Glutamatergic neuron (in vitro differentiated cells): ENCODE results near the gene P2RX4. TPM values are rescaled to one million over a fixed set of nuclear protein-coding genes. Genes with fewer than 3 reads are reported as not detected.

Experiments used
- DNase-seq: peaks from one replicate; pipeline ENCODE4 v3.0.0; 2022
- H3K27ac Mint-ChIP-seq: one replicate; pipeline ENCODE4 v1.8.0; 2020; ENCODE audit warnings: mild to moderate bottlenecking, mixed read lengths, inconsistent platforms; ENCODE audit not compliant: unreplicated experiment
- H3K27me3 Mint-ChIP-seq: one replicate; pipeline ENCODE4 v1.8.0; 2020; ENCODE audit warnings: mild to moderate bottlenecking, moderate library complexity, mixed read lengths, inconsistent platforms; ENCODE audit not compliant: unreplicated experiment
- H3K36me3 Mint-ChIP-seq: one replicate; pipeline ENCODE4 v1.8.0; 2020; ENCODE audit warnings: mild to moderate bottlenecking, mixed read lengths, inconsistent platforms; ENCODE audit not compliant: unreplicated experiment
- H3K4me1 Mint-ChIP-seq: one replicate; pipeline ENCODE4 v1.8.0; 2020; ENCODE audit warnings: mild to moderate bottlenecking, low read depth, mixed read lengths, inconsistent platforms; ENCODE audit not compliant: unreplicated experiment
- H3K4me3 Mint-ChIP-seq: one replicate; pipeline ENCODE4 v1.8.0; 2020; ENCODE audit warnings: mild to moderate bottlenecking, mixed read lengths, inconsistent platforms; ENCODE audit not compliant: unreplicated experiment
- H3K9me3 Mint-ChIP-seq: one replicate; pipeline ENCODE4 v1.8.0; 2020; ENCODE audit warnings: mild to moderate bottlenecking, moderate library complexity, mixed read lengths, inconsistent platforms; ENCODE audit not compliant: unreplicated experiment
- CTCF ChIP-seq: fragments of 200-600 bp; sonication (generic); IDR thresholded peaks from one replicate; pipeline ENCODE4 v1.5.0; 2021; ENCODE audit not compliant: partially characterized antibody, unreplicated experiment
- total RNA-seq: library from RNA; stranded (reverse); fragmentation: NEBNext Ultra II Directional; extraction: Animal tissue kit (Norgen Biotek cat#: 25700); gene quantifications from one replicate; pipeline ENCODE4 v1.2.1, GENCODE V29; 2021; ENCODE audit not compliant: unreplicated experiment

Gene P2RX4
- total RNA-seq, 1 donor from 2014 or later: 3.7 TPM

- DNase-seq: no peak
- no peaks in the 10 kb centered on the region for H3K36me3 Mint-ChIP-seq
- peaks cover 7% of the 10 kb centered on the region for H3K27me3 Mint-ChIP-seq
- no peak overlapping the region for H3K27ac Mint-ChIP-seq
- TF ChIP-seq CTCF: no peak
- no peak overlapping the region for H3K4me3 Mint-ChIP-seq
- peaks cover 4% of the 10 kb centered on the region for H3K9me3 Mint-ChIP-seq
- H3K4me1 Mint-ChIP-seq: no peaks in the 10 kb centered on the region
Observed at GRCh38 chr12:121214855-121215745, 5.2 kb downstream of the P2RX4 start.

- peaks cover 1% of the 10 kb centered on the region for H3K27me3 Mint-ChIP-seq
- no peak for DNase-seq
- no peak overlapping the region for H3K27ac Mint-ChIP-seq
- H3K4me3 Mint-ChIP-seq: no peak overlapping the region
- no peaks in the 10 kb centered on the region for H3K36me3 Mint-ChIP-seq
- no peak for TF ChIP-seq CTCF
- no peaks in the 10 kb centered on the region for H3K4me1 Mint-ChIP-seq
- H3K9me3 Mint-ChIP-seq: peaks cover 2% of the 10 kb centered on the region
Observed at GRCh38 chr12:121216102-121216501, 6.2 kb downstream of the P2RX4 start.

- H3K27ac Mint-ChIP-seq: no peak overlapping the region
- no peak overlapping the region for H3K4me3 Mint-ChIP-seq
- peaks cover 2% of the 10 kb centered on the region for H3K9me3 Mint-ChIP-seq
- TF ChIP-seq CTCF: no peak
- no peaks in the 10 kb centered on the region for H3K36me3 Mint-ChIP-seq
- H3K4me1 Mint-ChIP-seq: no peaks in the 10 kb centered on the region
- no peak for DNase-seq
- H3K27me3 Mint-ChIP-seq: peaks cover 1% of the 10 kb centered on the region
Observed at GRCh38 chr12:121217063-121217462, 7.1 kb downstream of the P2RX4 start.

GRCh38 chr12:121217761-121218160, 7.8 kb downstream of the P2RX4 start:
- no peaks in the 10 kb centered on the region for H3K4me1 Mint-ChIP-seq
- H3K36me3 Mint-ChIP-seq: no peaks in the 10 kb centered on the region
- peaks cover 1% of the 10 kb centered on the region for H3K27me3 Mint-ChIP-seq
- peaks cover 2% of the 10 kb centered on the region for H3K9me3 Mint-ChIP-seq
- H3K4me3 Mint-ChIP-seq: no peak overlapping the region
- no peak for DNase-seq
- H3K27ac Mint-ChIP-seq: no peak overlapping the region
- no peak for TF ChIP-seq CTCF
